ENCODE data around the gene ACSF3.
"Not testable (repeated sequence)": the region's sequence is repeated elsewhere in the genome, so short reads cannot be mapped to it uniquely, and the experiment has no call there.

Gene ACSF3

GRCh38 chr16:89178453-89179147 is 84.9 kb downstream of the ACSF3 start:
- intact Hi-C loops (cut with DNase I) = loop anchor here (10.0 kb wide), 1 partner anchor 544 kb away; the partner anchor contains the start of gene IL17C
- no peak for DNase-seq

DNA sequence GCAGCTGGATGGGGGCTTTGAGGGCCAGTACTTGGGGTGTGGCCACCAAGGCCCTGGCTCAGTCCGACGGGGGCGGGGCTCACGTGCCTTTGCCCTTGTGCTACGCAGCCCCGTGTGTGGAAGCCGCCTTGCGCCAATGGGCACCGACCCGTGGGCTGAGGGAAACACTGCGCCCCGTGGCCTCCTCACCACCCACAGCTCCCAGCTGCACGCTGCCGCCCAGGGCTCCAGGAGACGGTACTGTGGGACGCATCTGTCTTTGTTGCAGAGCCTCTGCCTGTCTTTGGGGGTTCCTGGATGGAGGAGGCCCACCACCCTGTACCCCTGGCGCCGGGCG is 85.5 kb downstream of the ACSF3 start:
- intact Hi-C loops (cut with DNase I) = loop anchor here (10.0 kb wide), 1 partner anchor 544 kb away; the partner anchor contains the start of gene IL17C
- no peak for DNase-seq

DNA sequence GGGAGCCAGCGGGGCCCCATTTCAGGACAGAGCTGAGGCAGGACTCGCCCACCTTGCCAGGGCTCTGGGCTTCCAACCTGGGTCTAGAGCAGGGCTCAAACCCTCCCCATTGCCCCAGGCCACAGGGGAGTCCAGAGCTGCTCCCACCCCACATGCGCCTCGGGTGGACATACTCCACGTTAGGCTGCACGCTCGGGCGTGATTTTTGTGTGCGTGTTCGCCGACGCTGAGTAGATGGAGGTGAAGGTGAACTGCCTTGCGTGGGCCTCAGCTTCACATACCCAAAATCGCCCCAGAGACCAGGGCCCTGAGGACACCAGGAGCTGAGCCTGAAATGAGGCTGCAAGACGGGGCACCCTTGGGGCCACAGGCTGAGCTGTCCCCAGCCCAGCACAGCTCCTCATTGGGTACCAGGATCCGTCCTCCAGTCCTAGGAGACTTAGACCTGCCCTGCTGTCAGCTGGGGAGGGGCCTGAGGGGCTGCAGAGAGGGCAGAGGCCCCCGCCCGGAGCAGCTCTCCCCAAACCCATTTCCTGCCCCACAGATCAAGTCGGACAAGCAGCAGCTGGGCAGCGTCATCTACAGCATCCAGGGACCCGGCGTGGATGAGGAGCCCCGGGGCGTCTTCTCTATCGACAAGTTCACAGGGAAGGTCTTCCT is 86.1 kb downstream of the ACSF3 start:
- intact Hi-C loops (cut with DNase I) = loop anchor here (10.0 kb wide), 1 partner anchor 545 kb away; the partner anchor contains the start of gene IL17C
- DNase-seq = no peak

GRCh38 chr16:89183463-89183862 is 89.8 kb downstream of the ACSF3 start:
- intact Hi-C loops (cut with DNase I) = no loop called here
- DNase-seq = no peak

- DNase-seq = no peak
- intact Hi-C loops (cut with DNase I) = no loop called here
Observed at GRCh38 chr16:89183975-89184676, 90.5 kb downstream of the ACSF3 start.

GRCh38 chr16:89184677-89184932 is 91.0 kb downstream of the ACSF3 start:
- no peak for DNase-seq
- intact Hi-C loops (cut with DNase I) = no loop called here

- no peak for DNase-seq
- intact Hi-C loops (cut with DNase I) = no loop called here
Observed at GRCh38 chr16:89184933-89185794, 91.5 kb downstream of the ACSF3 start.

DNA sequence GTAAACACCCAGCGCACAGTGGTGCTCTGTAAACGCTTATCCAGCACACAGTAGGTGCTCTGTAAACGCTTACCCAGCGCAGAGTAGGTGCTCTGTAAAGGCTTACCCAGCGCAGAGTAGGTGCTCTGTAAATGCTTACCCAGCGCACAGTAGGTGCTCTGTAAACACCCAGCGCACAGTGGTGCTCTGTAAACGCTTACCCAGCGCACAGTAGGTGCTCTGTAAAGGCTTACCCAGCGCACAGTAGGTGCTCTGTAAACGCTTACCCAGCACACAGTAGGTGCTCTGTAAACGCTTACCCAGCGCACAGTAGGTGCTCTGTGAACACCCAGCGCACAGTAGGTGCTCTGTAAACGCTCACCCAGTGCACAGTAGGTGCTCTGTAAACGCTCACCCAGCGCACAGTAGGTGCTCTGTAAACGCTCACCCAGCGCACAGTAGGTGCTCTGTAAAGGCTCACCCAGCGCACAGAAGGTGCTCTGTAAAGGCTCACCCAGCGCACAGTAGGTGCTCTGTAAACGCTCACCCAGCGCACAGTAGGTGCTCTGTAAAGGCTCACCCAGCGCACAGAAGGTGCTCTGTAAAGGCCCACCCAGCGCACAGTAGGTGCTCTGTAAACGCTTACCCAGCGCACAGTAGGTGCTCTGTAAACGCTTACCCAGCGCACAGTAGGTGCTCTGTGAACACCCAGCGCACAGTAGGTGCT is 92.4 kb downstream of the ACSF3 start:
- DNase-seq; intact Hi-C loops (cut with DNase I): not testable (repeated sequence)

GRCh38 chr16:89186593-89187031 is 93.0 kb downstream of the ACSF3 start:
- intact Hi-C loops (cut with DNase I); DNase-seq: not testable (repeated sequence)

- DNase-seq = no peak
- intact Hi-C loops (cut with DNase I) = no loop called here
Observed at GRCh38 chr16:89187032-89187769, 93.5 kb downstream of the ACSF3 start.

DNA sequence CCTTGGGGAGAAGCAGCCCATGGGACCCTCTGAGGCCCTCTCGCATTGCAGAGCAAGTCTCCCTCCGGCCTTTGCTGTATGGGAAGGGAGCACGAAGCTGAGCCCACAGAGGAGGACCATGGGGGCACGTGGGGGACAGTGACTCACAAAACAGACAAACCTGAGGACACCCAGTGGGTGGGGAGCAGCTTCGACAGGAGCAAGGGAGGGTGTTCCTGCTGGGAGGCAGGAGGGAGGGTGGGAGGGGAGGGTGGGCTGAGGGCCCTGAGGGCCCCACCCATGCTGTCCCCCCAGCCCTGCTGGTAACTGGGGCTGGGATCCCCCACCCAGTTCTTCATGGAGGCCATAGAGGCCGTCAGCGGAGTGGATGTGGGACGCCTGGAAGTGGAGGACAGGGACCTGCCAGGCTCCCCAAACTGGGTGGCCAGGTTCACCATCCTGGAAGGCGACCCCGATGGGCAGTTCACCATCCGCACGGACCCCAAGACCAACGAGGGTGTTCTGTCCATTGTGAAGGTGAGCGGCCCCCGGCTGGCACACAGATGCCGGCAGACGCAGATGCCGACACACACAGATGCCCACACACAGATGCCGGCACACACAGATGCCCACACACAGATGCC is 94.2 kb downstream of the ACSF3 start:
- intact Hi-C loops (cut with DNase I) = no loop called here

DNA sequence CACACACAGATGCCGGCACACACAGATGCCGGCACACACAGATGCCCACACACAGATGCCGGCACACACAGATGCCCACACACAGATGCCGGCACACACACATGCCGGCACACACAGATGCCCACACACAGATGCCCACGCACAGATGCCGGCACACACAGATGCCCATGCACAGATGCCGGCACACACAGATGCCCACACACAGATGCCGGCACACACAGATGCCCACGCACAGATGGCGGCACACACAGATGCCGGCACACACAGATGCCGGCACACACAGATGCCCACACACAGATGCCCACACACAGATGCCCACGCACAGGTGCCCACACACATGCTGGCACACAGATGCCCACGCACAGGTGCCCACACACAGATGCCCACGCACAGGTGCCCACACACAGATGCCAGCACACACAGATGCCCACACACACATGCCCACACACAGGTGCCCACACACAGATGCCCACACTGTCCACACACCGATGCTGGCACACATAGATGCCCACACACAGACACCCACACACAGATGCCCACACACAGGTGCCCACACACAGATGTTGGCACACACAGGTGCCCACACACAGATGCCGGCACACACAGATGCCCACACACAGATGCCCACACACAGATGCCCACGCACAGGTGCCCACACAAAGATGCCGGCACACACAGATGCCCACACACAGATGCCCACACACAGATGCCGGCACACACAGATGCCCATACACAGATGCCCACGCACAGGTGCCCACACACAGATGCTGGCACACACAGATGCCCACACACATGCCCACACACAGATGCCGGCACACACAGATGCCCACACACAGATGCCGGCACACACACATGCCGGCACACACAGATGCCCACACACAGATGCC is 95.1 kb downstream of the ACSF3 start:
- intact Hi-C loops (cut with DNase I); DNase-seq: not testable (repeated sequence)

More for the DNA sequence above, 94.2 kb downstream of the ACSF3 start:
- no peak for DNase-seq

DNA sequence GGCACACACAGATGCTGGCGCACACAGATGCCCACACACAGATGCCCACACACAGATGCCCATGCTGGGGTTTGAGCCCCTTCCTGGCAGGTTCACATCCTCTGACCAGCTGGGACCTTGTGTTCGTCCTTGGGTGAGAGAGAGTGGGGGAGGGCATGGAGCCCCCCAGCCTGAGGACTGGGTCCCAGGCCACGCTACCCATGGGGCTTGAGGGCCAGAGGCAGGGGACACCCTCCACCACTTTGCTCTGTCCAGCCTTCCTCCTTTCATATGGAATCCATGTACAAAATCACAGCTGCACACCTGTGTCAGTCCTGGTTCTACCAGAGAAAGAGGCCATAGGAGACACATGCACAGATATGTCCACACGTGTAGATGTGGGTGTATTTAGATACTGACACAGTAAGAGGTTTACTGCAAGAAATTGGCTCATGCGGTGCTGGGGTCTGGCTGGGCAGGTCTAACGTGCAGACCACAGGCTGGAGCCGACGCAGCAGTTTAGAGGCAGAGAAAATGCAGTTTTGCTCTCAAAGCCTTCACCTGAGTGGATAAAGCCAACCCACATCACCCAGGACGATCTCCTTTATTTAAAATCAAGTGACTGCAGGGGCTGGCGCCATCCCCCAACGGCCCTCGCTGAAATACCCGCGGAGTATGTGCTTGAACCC is 95.8 kb downstream of the ACSF3 start:
- intact Hi-C loops (cut with DNase I) = no loop called here
- peak in 3 of 10 donors; percentile 2 to 63 (median 33) for DNase-seq

GRCh38 chr16:89190150-89190958 is 96.7 kb downstream of the ACSF3 start:
- intact Hi-C loops (cut with DNase I) = no loop called here
- peak in 2 of 10 donors; percentile 64 to 77 for DNase-seq

DNA sequence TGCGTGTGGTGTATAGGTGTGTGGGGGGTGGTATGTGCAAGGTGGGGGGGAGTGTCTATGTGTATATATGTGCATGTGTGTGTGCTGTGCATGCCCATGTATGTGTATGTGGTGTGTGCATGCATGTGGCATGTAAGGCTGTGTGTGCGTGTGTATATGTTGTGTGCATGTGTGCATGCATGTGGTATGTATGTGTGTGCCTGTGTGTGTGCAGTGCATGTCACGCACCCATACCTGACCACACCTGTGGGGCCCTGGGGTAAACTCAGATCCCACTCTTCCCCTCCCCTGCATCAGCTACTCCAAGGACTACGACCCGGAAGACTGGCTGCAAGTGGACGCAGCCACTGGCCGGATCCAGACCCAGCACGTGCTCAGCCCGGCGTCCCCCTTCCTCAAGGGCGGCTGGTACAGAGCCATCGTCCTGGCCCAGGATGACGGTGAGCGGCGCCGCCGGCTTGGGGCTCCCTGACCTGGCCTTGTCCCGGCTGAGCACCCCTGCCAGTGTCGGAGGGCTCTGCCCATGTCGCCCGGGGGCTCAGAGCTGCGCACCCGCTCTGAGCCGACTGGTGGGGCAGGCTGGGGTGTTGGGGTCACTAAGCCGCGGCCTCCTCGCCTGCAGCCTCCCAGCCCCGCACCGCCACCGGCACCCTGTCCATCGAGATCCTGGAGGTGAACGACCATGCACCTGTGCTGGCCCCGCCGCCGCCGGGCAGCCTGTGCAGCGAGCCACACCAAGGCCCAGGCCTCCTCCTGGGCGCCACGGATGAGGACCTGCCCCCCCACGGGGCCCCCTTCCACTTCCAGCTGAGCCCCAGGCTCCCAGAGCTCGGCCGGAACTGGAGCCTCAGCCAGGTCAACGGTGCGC is 97.6 kb downstream of the ACSF3 start:
- DNase-seq = peak in 2 of 10 donors; percentile 65 to 75
- intact Hi-C loops (cut with DNase I) = no loop called here

GRCh38 chr16:89191901-89192185 is 98.2 kb downstream of the ACSF3 start:
- DNase-seq = no peak
- intact Hi-C loops (cut with DNase I) = no loop called here

Data from posterior cingulate gyrus (tissue), 11 donors.